HL-60/S4 treated with retinoic acid at 250 ng/mL for 4 days and 3 days (cell line): ENCODE results near the gene KIF13A.
"Not testable (repeated sequence)": the region's sequence is repeated elsewhere in the genome, so short reads cannot be mapped to it uniquely, and the experiment has no call there.

Source experiments
- in situ Hi-C: fragments of 300-500 bp; cut with MboI; formaldehyde crosslinking; loops from 2 replicates; pipeline ENCODE4 v1.7.0; 2022; ENCODE audit warnings: low sequenced_read_pairs

KIF13A gene

GRCh38 chr6:17935188-17936149 is 52.0 kb downstream of the KIF13A start:
- in situ Hi-C loops: no loop called here

- in situ Hi-C loops: no loop called here
These were observed 53.7 kb downstream of the KIF13A start for GRCh38 chr6:17933716-17934115.

GRCh38 chr6:17932330-17932852 is 55.0 kb downstream of the KIF13A start:
- in situ Hi-C loops: no loop called here

GRCh38 chr6:17931227-17931626 is 56.2 kb downstream of the KIF13A start:
- in situ Hi-C loops: no loop called here

- in situ Hi-C loops: no loop called here
These were observed 57.0 kb downstream of the KIF13A start for GRCh38 chr6:17930321-17930993.

- in situ Hi-C loops: no loop called here
These were observed 58.7 kb downstream of the KIF13A start for GRCh38 chr6:17928514-17929430.

GRCh38 chr6:17927705-17928104 is 59.7 kb downstream of the KIF13A start:
- in situ Hi-C loops: no loop called here

GRCh38 chr6:17923401-17923863 is 64.0 kb downstream of the KIF13A start:
- in situ Hi-C loops: no loop called here

- in situ Hi-C loops: no loop called here
These were observed 66.0 kb downstream of the KIF13A start for GRCh38 chr6:17921454-17921853.

GRCh38 chr6:17919496-17919895 is 67.9 kb downstream of the KIF13A start:
- in situ Hi-C loops: no loop called here

GRCh38 chr6:17917837-17918763 is 69.3 kb downstream of the KIF13A start:
- in situ Hi-C loops: no loop called here

GRCh38 chr6:17914651-17915050 is 72.8 kb downstream of the KIF13A start:
- in situ Hi-C loops: no loop called here

GRCh38 chr6:17912521-17912920 is 74.9 kb downstream of the KIF13A start:
- in situ Hi-C loops: no loop called here

GRCh38 chr6:17911656-17912055 is 75.8 kb downstream of the KIF13A start:
- in situ Hi-C loops: not testable (repeated sequence)

GRCh38 chr6:17910189-17910588 is 77.2 kb downstream of the KIF13A start:
- in situ Hi-C loops: no loop called here

- in situ Hi-C loops: no loop called here
These were observed 78.6 kb downstream of the KIF13A start for GRCh38 chr6:17908831-17909230.

- in situ Hi-C loops: no loop called here
These were observed 79.8 kb downstream of the KIF13A start for GRCh38 chr6:17907406-17908229.
